IMR-90 (cell line): ENCODE data around the gene ALDOA. TPM values are rescaled to one million over a fixed set of nuclear protein-coding genes. Genes with fewer than 3 reads are reported as not detected.
A peak's percentile ranks its signal among the peaks of the same experiment; 100 is the strongest.

ENCODE experiments used
- ATAC-seq: fragments of 200-7000 bp; cut with Tn5 transposase; 2 replicates; pipeline ENCODE4 v1.9.1; 2020; ENCODE audit warnings: low read depth, mild to moderate bottlenecking, moderate library complexity
- BruUV-seq: library from RNA; stranded (reverse); fragments of 400-500 nt; replicated peaks from 2 replicates; lab custom pipeline; 2021; lab: Mats Ljungman, UMichigan
- CTCF ChIA-PET: fragments of 300-600 bp; formaldehyde crosslinking; extraction: SDS; loops from one replicate; lab custom pipeline; 2021; ENCODE audit warnings: antibody characterized with exemption; lab: Yijun Ruan, JAX
- POLR2A ChIA-PET: fragments of 300-600 bp; sonication (Branson Sonifier 250); formaldehyde crosslinking; loops from one replicate; lab custom pipeline; 2022; ENCODE audit warnings: antibody characterized with exemption; ENCODE audit not compliant: unreplicated experiment; lab: Charles Lee
- DNase-seq: peaks from one replicate; pipeline ENCODE4 v3.0.0; 2013
- H2AFZ ChIP-seq: replicated peaks from 2 replicates; pipeline ENCODE3; 2013; ENCODE audit warnings: low read length, mild to moderate bottlenecking; ENCODE audit not compliant: poor library complexity
- H2AK5ac ChIP-seq: 2 replicates; pipeline ENCODE4 v1.6.1; 2013; ENCODE audit warnings: low read depth, low read length, inconsistent platforms
- H2AK9ac ChIP-seq: replicated peaks from 2 replicates; pipeline ENCODE3; 2013; ENCODE audit warnings: mild to moderate bottlenecking, low read depth, low read length, moderate library complexity; ENCODE audit not compliant: poor library complexity
- H2BK120ac ChIP-seq: 2 replicates; pipeline ENCODE4 v1.6.1; 2013; ENCODE audit warnings: low read depth, low read length, inconsistent platforms
- H2BK15ac ChIP-seq: 3 replicates; pipeline ENCODE4 v1.6.1; 2013; ENCODE audit warnings: low read depth, low read length, inconsistent platforms
- H2BK20ac ChIP-seq: 2 replicates; pipeline ENCODE4 v1.6.1; 2013; ENCODE audit warnings: low read depth, mild to moderate bottlenecking, inconsistent platforms, low read length, moderate library complexity
- H2BK5ac ChIP-seq: 2 replicates; pipeline ENCODE4 v1.6.1; 2013; ENCODE audit warnings: mild to moderate bottlenecking, low read depth, low read length, inconsistent platforms; ENCODE audit not compliant: poor library complexity, severe bottlenecking
- H3K14ac ChIP-seq: replicated peaks from 2 replicates; pipeline ENCODE4 v1.6.1; 2013; ENCODE audit warnings: low read depth, low read length, inconsistent platforms
- H3K18ac ChIP-seq: 2 replicates; pipeline ENCODE4 v1.6.1; 2013; ENCODE audit warnings: low read depth, low read length, control low read depth
- H3K23ac ChIP-seq: 2 replicates; pipeline ENCODE4 v1.6.1; 2013; ENCODE audit warnings: low read depth, low read length, inconsistent platforms
- H3K27ac ChIP-seq: 2 replicates; pipeline ENCODE4 v1.5.1; 2013; ENCODE audit warnings: mild to moderate bottlenecking, control low read depth, low read length; ENCODE audit not compliant: insufficient read depth
- H3K27me3 ChIP-seq: 2 replicates; pipeline ENCODE4 v1.6.1; 2013; ENCODE audit warnings: low read length; ENCODE audit not compliant: control insufficient read depth, insufficient read depth
- H3K36me3 ChIP-seq: 2 replicates; pipeline ENCODE4 v1.6.1; 2013; ENCODE audit warnings: low read length, mixed read lengths; ENCODE audit not compliant: control insufficient read depth, insufficient read depth
- H3K4ac ChIP-seq: 2 replicates; pipeline ENCODE4 v1.6.1; 2013; ENCODE audit warnings: low read depth, low read length, inconsistent platforms
- H3K4me1 ChIP-seq: 2 replicates; pipeline ENCODE4 v1.6.1; 2013; ENCODE audit warnings: low read length, mixed read lengths; ENCODE audit not compliant: control insufficient read depth, insufficient read depth
- H3K4me2 ChIP-seq: 2 replicates; pipeline ENCODE4 v1.6.1; 2013; ENCODE audit warnings: low read depth, mild to moderate bottlenecking, control low read depth, low read length, moderate library complexity
- H3K4me3 ChIP-seq: 2 replicates; pipeline ENCODE4 v1.5.1; 2013; ENCODE audit warnings: low read depth, mild to moderate bottlenecking, control low read depth, low read length, moderate library complexity; ENCODE audit not compliant: insufficient read depth
- H3K56ac ChIP-seq: 2 replicates; pipeline ENCODE4 v1.6.1; 2013; ENCODE audit warnings: low read length, inconsistent platforms; ENCODE audit not compliant: insufficient read depth; ENCODE audit errors: extremely low read depth
- H3K79me1 ChIP-seq, 2 experiments: 2 replicates each; pipeline ENCODE4 v1.6.1; 2013; ENCODE audit warnings: low read length in 2 of 2, inconsistent platforms in 1 of 2, low read depth in 1 of 2
- H3K9ac ChIP-seq: 2 replicates; pipeline ENCODE4 v1.6.1; 2013; ENCODE audit warnings: low read depth, low read length, control low read depth
- H3K9me1 ChIP-seq: 2 replicates; pipeline ENCODE4 v1.6.1; 2013; ENCODE audit warnings: low read length, inconsistent platforms; ENCODE audit not compliant: insufficient read depth
- H3K9me3 ChIP-seq: 2 replicates; pipeline ENCODE4 v1.6.1; 2013; ENCODE audit warnings: low read length; ENCODE audit not compliant: control insufficient read depth, insufficient read depth
- H4K20me1 ChIP-seq: 2 replicates; pipeline ENCODE4 v1.6.1; 2013; ENCODE audit warnings: low read length, inconsistent platforms; ENCODE audit not compliant: insufficient read depth
- H4K5ac ChIP-seq: 2 replicates; pipeline ENCODE4 v1.6.1; 2013; ENCODE audit warnings: mild to moderate bottlenecking, low read depth, low read length, control low read depth
- H4K8ac ChIP-seq, 2 experiments: 2 replicates each; pipeline ENCODE4 v1.6.1; 2013; ENCODE audit warnings: low read depth in 2 of 2, low read length in 2 of 2, control low read depth in 1 of 2, inconsistent platforms in 1 of 2
- H4K91ac ChIP-seq: 2 replicates; pipeline ENCODE4 v1.6.1; 2013; ENCODE audit warnings: low read depth, low read length, inconsistent platforms; ENCODE audit not compliant: insufficient read depth
- CEBPB ChIP-seq: IDR thresholded peaks from 2 replicates; pipeline ENCODE4 v1.6.1; 2012; ENCODE audit warnings: low read depth, low read length, improper control_type of control experiment
- FOS ChIP-seq: fragments of 150-350 bp; IDR thresholded peaks from 2 replicates; pipeline ENCODE4 v1.6.1; 2016; ENCODE audit warnings: low read depth, low read length
- POLR2A ChIP-seq: IDR thresholded peaks from 2 replicates; pipeline ENCODE4 v1.6.1; 2012; ENCODE audit warnings: mild to moderate bottlenecking, low read depth, low read length
- WGBS, 2 experiments: methylation state at CpG; one replicate each; pipeline versions ENCODE4 v1.1.5 to v1.1.7; 2013; ENCODE audit warnings: missing lambda C conversion rate in 2 of 2; ENCODE audit not compliant: insufficient read length in 1 of 2; ENCODE audit errors: extremely low coverage in 2 of 2; 5-methylcytosine and 5-hydroxymethylcytosine counted together
- dilution Hi-C: fragments of 300-500 bp; cut with HindIII; formaldehyde crosslinking; loops from one replicate; pipeline ENCODE4 v1.14.3; 2018; ENCODE audit warnings: low sequenced_read_pairs; ENCODE audit not compliant: unreplicated experiment
- in situ Hi-C: fragments of 300-500 bp; cut with MboI; formaldehyde crosslinking; loops from 3 replicates; pipeline ENCODE4 v1.14.3; 2019; ENCODE audit warnings: low sequenced_read_pairs, inconsistent platforms, mixed read lengths
- intact Hi-C: fragments of 100-400 bp; cut with micrococcal nuclease; formaldehyde crosslinking; loops from 2 replicates; pipeline ENCODE4 v1.10.0; 2022
- polyA plus RNA-seq, 3 experiments: library from polyadenylated mRNA; depleted of rRNA; stranded (reverse); fragments of >200 nt; gene quantifications; 2 replicates each; pipeline ENCODE4 v1.2.3, GENCODE V29; 2012; ENCODE audit warnings: low replicate concordance in 1 of 3
- total RNA-seq: library from RNA; depleted of rRNA; stranded (reverse); fragments of >200 nt; gene quantifications from 2 replicates; pipeline ENCODE4 v1.2.3, GENCODE V29; 2012

Gene ALDOA
- total and polyA plus RNA-seq, 2 of the 4 experiments (the other 2 are of a cell fraction): 1,697 to 1,990 TPM

DNA sequence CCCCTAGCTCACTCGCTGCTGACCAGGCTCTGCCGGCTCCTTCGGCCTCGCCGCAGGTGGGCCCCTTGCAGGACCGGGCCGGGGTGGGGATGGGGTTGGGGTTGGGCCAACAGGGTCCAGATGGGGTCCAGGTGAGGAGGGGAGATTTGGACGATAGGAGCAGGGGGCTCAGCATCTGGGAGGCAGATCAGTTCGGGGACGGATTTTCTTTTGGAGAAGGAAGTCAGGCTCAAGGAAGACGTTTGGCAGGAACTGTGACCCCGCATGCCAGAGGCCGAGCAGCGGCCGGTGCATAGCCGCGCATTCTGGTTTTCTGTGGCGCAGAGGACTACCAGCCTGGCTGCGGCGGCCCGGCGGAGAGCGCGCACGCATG lies 845 bp upstream of the ALDOA start:
- Histone ChIP-seq H2BK15ac (peak overlapping the region; percentile 39; the same call in 2 of the 3 replicates), H4K20me1 (peaks cover 41% of the 10 kb centered on the region), H2AFZ (peak overlapping the region; percentile 99), H3K4ac (peak overlapping the region; percentile 100), H3K9me1 (peaks cover 27% of the 10 kb centered on the region), H3K4me1 (peaks cover 35% of the 10 kb centered on the region), H3K79me1 (peaks cover 22 to 48% of the 10 kb centered on the region in 2 experiments; a peak in 3 of 4 replicates), H2BK120ac (peak overlapping the region; percentile 98), H2BK5ac (peak overlapping the region; percentile 99), H3K27ac (peak overlapping the region; percentile 97), H4K5ac (peak overlapping the region; percentile 98), H2AK9ac (peak overlapping the region; percentile 100), H3K9ac (peak overlapping the region; percentile 92), H4K8ac (peak overlapping the region; percentile 86 to 99), H3K27me3 (no peaks in the 10 kb centered on the region), H3K56ac (peak overlapping the region; percentile 94), H2BK20ac (no peak overlapping the region), H3K14ac (peak overlapping the region; percentile 100), H2AK5ac (peak overlapping the region; percentile 98), H3K9me3 (no peaks in the 10 kb centered on the region), H3K36me3 (peaks cover 30% of the 10 kb centered on the region), H3K23ac (peak overlapping the region; percentile 99), H4K91ac (peak overlapping the region; percentile 99), H3K4me3 (peak overlapping the region; percentile 57), H3K4me2 (peak overlapping the region; percentile 93), H3K18ac (peak overlapping the region; percentile 93)
- dilution Hi-C loops (no loop called here), in situ Hi-C loops (no loop called here), intact Hi-C loops (no loop called here)
- no peak for DNase-seq
- no TSS peak for BruUV-seq
- CTCF ChIA-PET: interaction anchor here (0.6 kb wide), 1 partner anchor 199 kb away, joined by 3 read pairs; no protein-coding TSS in a partner anchor
- POLR2A ChIA-PET: interaction anchor here (0.6 to 1.3 kb wide), 4 partner anchors 9 to 12 kb away, joined by 4 to 6 read pairs (median 4); a partner anchor contains a TSS
- ATAC-seq: no peak
- WGBS, 2 experiments: 1% methylated on average over 22 of the region's 25 CpGs; no CpG with 5 or more reads in 1 of the 2 experiments
- TF ChIP-seq FOS (no peak), CEBPB (no peak), POLR2A (0 out of 2 replicates have a peak, but pooled peaks have one; percentile 14)
